Ishikawa (cell line): Measurements from ENCODE around the gene SLC24A4.

ENCODE experiments used
- CEBPB ChIP-seq: IDR thresholded peaks from 2 replicates; pipeline ENCODE4 v1.6.1; 2012
- CREB1 ChIP-seq: IDR thresholded peaks from 2 replicates; pipeline ENCODE4 v1.6.1; 2012; ENCODE audit warnings: low read depth
- EP300 ChIP-seq: IDR thresholded peaks from 2 replicates; pipeline ENCODE4 v1.6.1; 2012; ENCODE audit warnings: borderline replicate concordance
- MAX ChIP-seq: IDR thresholded peaks from 2 replicates; pipeline ENCODE4 v1.6.1; 2012
- RAD21 ChIP-seq: IDR thresholded peaks from 2 replicates; pipeline ENCODE4 v1.6.1; 2012; ENCODE audit warnings: low read depth
- REST ChIP-seq: IDR thresholded peaks from 2 replicates; pipeline ENCODE4 v1.6.1; 2012; ENCODE audit warnings: low read depth, mild to moderate bottlenecking
- TAF1 ChIP-seq: IDR thresholded peaks from 2 replicates; pipeline ENCODE4 v1.6.1; 2012; ENCODE audit warnings: low read depth, mild to moderate bottlenecking
- YY1 ChIP-seq: IDR thresholded peaks from 2 replicates; pipeline ENCODE4 v1.6.1; 2012; ENCODE audit warnings: low read depth

GRCh38 chr14:92521058-92521415 lies 198.1 kb downstream of the SLC24A4 start:
- TF ChIP-seq RAD21, result no peak
- no peak for TF ChIP-seq EP300
- no peak for TF ChIP-seq MAX
- TF ChIP-seq CREB1, result no peak
- TF ChIP-seq TAF1, result no peak
- TF ChIP-seq REST, result no peak
- no peak for TF ChIP-seq YY1
- no peak for TF ChIP-seq CEBPB
